HEK293T (cell line): Measurements from ENCODE around the gene DLST.
A peak's percentile ranks its signal among the peaks of the same experiment; 100 is the strongest.

Source experiments
- CTCF ChIA-PET: fragments of 350-600 bp; formaldehyde crosslinking; extraction: SDS; loops from one replicate; lab custom pipeline; 2021; ENCODE audit warnings: antibody characterized with exemption, inconsistent platforms; lab: Yijun Ruan, JAX
- POLR2A ChIA-PET: fragments of 350-600 bp; formaldehyde crosslinking; extraction: SDS; loops from one replicate; lab custom pipeline; 2020; ENCODE audit warnings: antibody characterized with exemption, inconsistent platforms; lab: Yijun Ruan, JAX
- DNase-seq: peaks from one replicate; pipeline ENCODE4 v3.0.0; 2012; ENCODE audit warnings: mixed read lengths; ENCODE audit errors: extremely low spot score
- ARNT ChIP-seq: fragments of 450-650 bp; IDR thresholded peaks from 2 replicates; pipeline ENCODE4 v1.6.1; 2017; ENCODE audit warnings: mild to moderate bottlenecking
- BHLHE40 ChIP-seq: fragments of 450-650 bp; IDR thresholded peaks from 2 replicates; pipeline ENCODE4 v1.6.1; 2016; ENCODE audit warnings: mild to moderate bottlenecking, moderate library complexity, borderline replicate concordance
- CTBP1 ChIP-seq: fragments of 450-650 bp; IDR thresholded peaks from 2 replicates; pipeline ENCODE4 v1.6.1; 2016; ENCODE audit warnings: borderline replicate concordance
- ELF4 ChIP-seq: fragments of 450-650 bp; IDR thresholded peaks from 2 replicates; pipeline ENCODE4 v1.6.1; 2017; ENCODE audit warnings: antibody characterized with exemption
- FOXA1 ChIP-seq: fragments of 450-650 bp; IDR thresholded peaks from 2 replicates; pipeline ENCODE4 v1.6.1; 2016; ENCODE audit warnings: mild to moderate bottlenecking
- FOXK2 ChIP-seq: fragments of 450-650 bp; IDR thresholded peaks from 2 replicates; pipeline ENCODE4 v1.6.1; 2016; ENCODE audit warnings: mild to moderate bottlenecking
- FOXM1 ChIP-seq: fragments of 450-650 bp; IDR thresholded peaks from 2 replicates; pipeline ENCODE4 v1.6.1; 2017; ENCODE audit warnings: mild to moderate bottlenecking, borderline replicate concordance
- HDGF ChIP-seq: fragments of 450-650 bp; IDR thresholded peaks from 2 replicates; pipeline ENCODE4 v1.6.1; 2017; ENCODE audit warnings: antibody characterized with exemption, borderline replicate concordance
- L3MBTL2 ChIP-seq: fragments of 450-650 bp; conservative IDR thresholded peaks from 2 replicates; pipeline ENCODE4 v1.6.1; 2016; ENCODE audit warnings: mild to moderate bottlenecking
- LEF1 ChIP-seq: fragments of 450-650 bp; IDR thresholded peaks from 2 replicates; pipeline ENCODE4 v1.6.1; 2017; ENCODE audit warnings: mild to moderate bottlenecking, borderline replicate concordance
- NFRKB ChIP-seq: fragments of 450-650 bp; IDR thresholded peaks from 2 replicates; pipeline ENCODE4 v1.6.1; 2016; ENCODE audit warnings: mild to moderate bottlenecking, moderate library complexity
- SP1 ChIP-seq: fragments of 450-650 bp; IDR thresholded peaks from 2 replicates; pipeline ENCODE4 v1.6.1; 2017
- SUZ12 ChIP-seq: fragments of 450-650 bp; IDR thresholded peaks from 2 replicates; pipeline ENCODE4 v1.6.1; 2016; ENCODE audit warnings: mild to moderate bottlenecking
- TARDBP ChIP-seq: fragments of 450-650 bp; IDR thresholded peaks from 2 replicates; pipeline ENCODE4 v1.6.1; 2016
- ZNF384 ChIP-seq: fragments of 450-650 bp; IDR thresholded peaks from 2 replicates; pipeline ENCODE4 v1.6.1; 2016
- TF ChIP-seq, protein P1 (sequence below): fragments of 450-650 bp; IDR thresholded peaks from 2 replicates; pipeline ENCODE4 v1.6.1; 2016

The DLST gene

DNA sequence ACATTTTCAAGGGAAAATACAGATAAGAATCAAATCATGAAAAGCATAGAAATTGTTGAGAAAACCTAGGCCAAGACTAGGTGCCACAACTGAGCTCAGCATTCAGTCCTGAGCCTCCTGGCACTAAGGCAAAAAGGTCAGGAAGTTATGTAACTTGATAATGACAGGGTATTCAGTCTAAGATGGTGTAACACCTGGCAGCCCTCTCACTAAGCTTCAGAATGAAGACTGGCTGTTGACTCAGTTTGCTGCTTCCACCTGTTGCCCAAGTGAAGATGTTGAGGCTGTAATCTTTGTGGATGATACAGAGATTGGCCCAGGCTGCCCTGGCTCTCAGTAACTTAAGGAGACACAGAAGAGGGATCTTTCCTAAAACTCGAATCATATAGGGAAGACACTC is 25.4 kb upstream of the DLST start:
- DNase-seq = no peak
- TF ChIP-seq SUZ12 (no peak), CTBP1 (no peak), LEF1 (no peak), TARDBP (no peak), BHLHE40 (no peak), NFRKB (no peak), ZNF384 (no peak), FOXA1 (no peak), HDGF (no peak), FOXM1 (no peak), ARNT (no peak)
- TF ChIP-seq, protein P1, sequence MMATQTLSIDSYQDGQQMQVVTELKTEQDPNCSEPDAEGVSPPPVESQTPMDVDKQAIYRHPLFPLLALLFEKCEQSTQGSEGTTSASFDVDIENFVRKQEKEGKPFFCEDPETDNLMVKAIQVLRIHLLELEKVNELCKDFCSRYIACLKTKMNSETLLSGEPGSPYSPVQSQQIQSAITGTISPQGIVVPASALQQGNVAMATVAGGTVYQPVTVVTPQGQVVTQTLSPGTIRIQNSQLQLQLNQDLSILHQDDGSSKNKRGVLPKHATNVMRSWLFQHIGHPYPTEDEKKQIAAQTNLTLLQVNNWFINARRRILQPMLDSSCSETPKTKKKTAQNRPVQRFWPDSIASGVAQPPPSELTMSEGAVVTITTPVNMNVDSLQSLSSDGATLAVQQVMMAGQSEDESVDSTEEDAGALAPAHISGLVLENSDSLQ = no peak
- CTCF ChIA-PET = interaction anchor here (1.6 to 1.9 kb wide), 2 partner anchors 25 to 49 kb away, joined by 3 to 6 read pairs; no protein-coding TSS in a partner anchor
- POLR2A ChIA-PET = interaction anchor here (1.6 kb wide), 1 partner anchor 25 kb away, joined by 5 read pairs; the partner anchor contains the start of gene DLST

DNA sequence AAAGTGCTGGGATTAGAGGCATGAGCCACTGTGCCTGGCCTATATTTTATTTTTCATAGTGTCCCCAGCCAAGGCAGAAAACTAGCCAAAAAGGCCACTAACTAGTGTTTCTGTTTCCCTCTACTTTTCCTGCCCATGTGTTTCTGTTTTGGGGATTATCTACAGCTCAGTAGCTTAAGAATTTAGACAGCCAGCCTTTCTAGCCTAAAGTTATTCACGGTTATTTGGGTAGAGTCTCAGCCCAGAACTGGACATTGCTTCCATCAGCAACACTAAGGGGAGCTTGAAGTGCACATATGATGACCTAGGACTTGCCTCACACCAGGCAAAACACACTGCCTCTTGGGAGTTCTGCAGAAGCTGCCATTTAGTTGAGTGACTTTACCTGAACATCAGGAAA is 23.7 kb upstream of the DLST start:
- ChIA-PET POLR2A (no interaction called here), CTCF (interaction anchor here (0.8 kb wide), 1 partner anchor 47 kb away, joined by 3 read pairs; no protein-coding TSS in a partner anchor)
- TF ChIP-seq L3MBTL2 (no peak), SUZ12 (no peak), BHLHE40 (no peak), SP1 (no peak), ARNT (no peak), ELF4 (no peak), ZNF384 (no peak)
- DNase-seq = no peak

DNA sequence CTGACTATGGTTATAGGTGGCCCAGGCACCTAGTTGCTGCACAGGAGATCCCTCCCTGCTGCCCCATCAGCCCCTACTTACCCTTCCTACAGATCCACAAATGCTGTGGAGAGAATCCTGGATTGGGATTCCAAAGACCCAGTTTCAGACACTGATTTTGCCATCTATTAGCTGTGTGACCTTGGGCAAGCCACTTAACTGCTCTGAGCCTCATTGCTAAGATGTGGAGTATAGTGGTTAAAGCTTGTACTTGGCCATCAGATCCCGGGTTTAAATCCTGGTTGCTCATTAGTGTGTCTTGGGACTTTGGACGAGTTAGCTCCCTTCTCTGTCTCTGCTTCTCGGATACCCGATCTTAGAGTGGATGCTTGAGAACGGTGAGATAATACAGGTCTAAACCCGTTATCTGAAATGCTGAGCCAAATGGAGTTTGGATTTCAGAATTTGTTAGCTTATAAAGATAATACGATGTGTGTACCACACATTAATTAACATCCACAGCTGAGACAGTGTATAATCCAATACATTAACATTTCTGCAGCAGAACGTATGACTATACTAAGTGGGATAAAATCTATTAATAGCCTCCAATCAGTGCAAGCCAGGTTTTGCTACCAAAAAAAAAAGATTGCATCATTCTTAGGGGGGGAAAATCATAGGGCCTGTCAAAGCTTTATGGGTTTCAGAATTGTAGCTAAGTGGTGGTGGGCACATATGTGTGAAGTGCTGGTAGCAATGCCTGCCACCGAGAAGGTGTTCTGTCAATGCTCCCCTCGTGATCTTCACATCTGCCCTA is 21.8 kb upstream of the DLST start:
- ChIA-PET CTCF (interaction anchor here (0.7 to 6.0 kb wide), 13 partner anchors 11 to 244 kb away, joined by 3 to 61 read pairs (median 9); partner anchors contain the start of genes DLST, PROX2 and RPS6KL1), POLR2A (interaction anchor here (5.6 kb wide), 1 partner anchor 22 kb away, joined by 35 read pairs; the partner anchor contains the start of gene DLST)
- TF ChIP-seq FOXK2 (no peak), SUZ12 (no peak), BHLHE40 (no peak), L3MBTL2 (no peak), LEF1 (no peak), FOXA1 (no peak), ELF4 (no peak), HDGF (no peak), CTBP1 (no peak), TARDBP (no peak), NFRKB (no peak), FOXM1 (no peak), SP1 (no peak), ARNT (no peak), ZNF384 (no peak)
- TF ChIP-seq, protein P1 = no peak
- no peak for DNase-seq

DNA sequence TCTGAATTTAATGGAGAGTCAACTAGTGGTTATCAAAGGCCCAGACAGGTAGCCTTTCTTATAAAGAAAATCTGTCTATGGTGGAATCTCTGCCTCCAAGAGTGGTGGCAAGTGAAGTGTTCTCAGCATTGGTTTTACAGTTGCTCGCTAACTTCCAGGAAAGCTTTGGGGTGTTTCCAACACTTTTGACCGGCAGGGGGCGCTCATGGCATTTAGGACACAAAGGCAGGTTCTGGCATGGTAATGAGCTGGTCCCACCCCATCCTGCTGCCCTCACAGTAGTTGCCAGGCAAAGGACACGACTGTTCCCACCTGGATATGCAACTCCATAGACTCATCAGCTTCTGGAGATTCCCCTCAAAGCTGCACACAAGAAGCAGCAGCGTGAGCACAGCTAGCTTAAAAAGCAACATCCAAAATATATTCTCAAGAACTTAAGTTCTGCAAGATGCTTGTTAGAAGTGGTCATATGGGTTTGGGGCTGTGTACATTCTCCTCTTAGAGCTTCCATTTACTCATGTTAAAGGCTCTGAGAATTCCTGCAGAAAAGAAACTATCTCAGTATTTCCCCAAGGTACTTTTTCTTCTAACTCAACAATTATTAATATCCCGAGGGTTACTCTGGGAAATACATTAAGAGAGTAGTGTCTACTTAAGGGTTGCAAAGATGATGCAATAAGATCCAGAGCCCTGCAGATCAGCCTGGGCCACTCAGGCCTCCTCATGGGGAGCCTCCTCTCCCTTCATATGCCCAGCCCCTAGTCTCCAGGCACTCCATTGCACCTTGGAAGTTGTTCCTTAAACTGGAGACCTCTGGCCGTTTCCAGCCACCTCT is 20.6 kb upstream of the DLST start:
- TF ChIP-seq ZNF384 (no peak), FOXM1 (no peak), TARDBP (no peak), LEF1 (no peak), NFRKB (no peak), L3MBTL2 (no peak), SUZ12 (no peak), FOXK2 (no peak)
- TF ChIP-seq, protein P1 = no peak
- POLR2A ChIA-PET = interaction anchor here (0.6 to 5.6 kb wide), 4 partner anchors 17 to 44 kb away, joined by 3 to 35 read pairs (median 5); partner anchors contain the start of gene DLST
- DNase-seq = peak; percentile 87
- CTCF ChIA-PET = interaction anchor here (0.6 to 6.0 kb wide), 32 partner anchors 9 to 918 kb away, joined by 3 to 61 read pairs (median 4); partner anchors contain the start of genes DLST, PGF, PROX2 and RPS6KL1

DNA sequence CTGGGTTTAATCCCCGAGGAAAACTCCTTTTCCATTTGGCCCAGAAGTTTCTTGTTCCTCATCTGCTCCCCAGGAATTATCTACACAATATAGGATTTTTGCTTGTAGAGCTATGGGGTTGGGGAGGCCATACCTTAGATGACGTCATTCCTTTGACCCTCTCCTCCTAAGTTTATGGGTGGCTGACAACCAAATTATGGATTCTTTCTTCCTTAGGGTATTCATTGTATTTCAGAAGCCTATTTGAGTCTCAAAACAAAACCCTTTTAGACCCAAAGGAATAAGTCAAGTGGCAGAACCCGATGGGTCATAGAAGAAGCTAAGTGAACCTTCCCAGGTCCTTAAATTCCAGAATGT is 20.0 kb upstream of the DLST start:
- TF ChIP-seq FOXM1 (no peak), NFRKB (no peak), ARNT (no peak), CTBP1 (no peak), FOXA1 (no peak), LEF1 (no peak), ZNF384 (no peak), SP1 (no peak), TARDBP (no peak), BHLHE40 (no peak), SUZ12 (no peak), HDGF (no peak), ELF4 (no peak), FOXK2 (no peak), L3MBTL2 (no peak)
- TF ChIP-seq, protein P1 = no peak
- POLR2A ChIA-PET = interaction anchor here (1.0 to 5.6 kb wide), 3 partner anchors 20 to 44 kb away, joined by 3 to 35 read pairs (median 5); partner anchors contain the start of gene DLST
- CTCF ChIA-PET = interaction anchor here (0.7 to 6.0 kb wide), 17 partner anchors 10 to 394 kb away, joined by 3 to 61 read pairs (median 5); partner anchors contain the start of genes DLST, PGF, PROX2 and RPS6KL1
- no peak for DNase-seq
